Chondrocyte (in vitro differentiated cells): ENCODE data around the gene KREMEN1. TPM values are rescaled to one million over a fixed set of nuclear protein-coding genes. Genes with fewer than 3 reads are reported as not detected.

Experiments used
- DNase-seq: peaks from one replicate; pipeline ENCODE4 v3.0.0; 2021; ENCODE audit warnings: mixed read lengths, low spot score
- H3K27ac Mint-ChIP-seq: one replicate; pipeline ENCODE4 v1.8.0; 2021; ENCODE audit warnings: mild to moderate bottlenecking, moderate library complexity, mixed read lengths; ENCODE audit not compliant: unreplicated experiment
- H3K27me3 Mint-ChIP-seq: 2 replicates; pipeline ENCODE4 v1.8.0; 2021; ENCODE audit warnings: low read depth, mixed read lengths
- H3K36me3 Mint-ChIP-seq: 2 replicates; pipeline ENCODE4 v1.8.0; 2021; ENCODE audit warnings: low read depth, mixed read lengths
- H3K4me1 Mint-ChIP-seq: 2 replicates; pipeline ENCODE4 v1.8.0; 2021; ENCODE audit warnings: low read depth, mild to moderate bottlenecking, mixed read lengths
- H3K4me3 Mint-ChIP-seq: one replicate; pipeline ENCODE4 v1.8.0; 2021; ENCODE audit warnings: mild to moderate bottlenecking, moderate library complexity, mixed read lengths; ENCODE audit not compliant: unreplicated experiment
- H3K9me3 Mint-ChIP-seq: 2 replicates; pipeline ENCODE4 v1.8.0; 2021; ENCODE audit warnings: low read depth, mixed read lengths
- CTCF ChIP-seq: fragments of 200-600 bp; sonication (generic); IDR thresholded peaks from 2 replicates; pipeline ENCODE4 v1.5.0; 2021; ENCODE audit warnings: antibody characterized with exemption, mild to moderate bottlenecking, moderate library complexity
- total RNA-seq: library from RNA; stranded (reverse); gene quantifications from 3 replicates; pipeline ENCODE4 v1.2.1, GENCODE V29; 2021

KREMEN1 gene
- total RNA-seq, 1 donor from 2014 or later = 7.3 TPM

DNA sequence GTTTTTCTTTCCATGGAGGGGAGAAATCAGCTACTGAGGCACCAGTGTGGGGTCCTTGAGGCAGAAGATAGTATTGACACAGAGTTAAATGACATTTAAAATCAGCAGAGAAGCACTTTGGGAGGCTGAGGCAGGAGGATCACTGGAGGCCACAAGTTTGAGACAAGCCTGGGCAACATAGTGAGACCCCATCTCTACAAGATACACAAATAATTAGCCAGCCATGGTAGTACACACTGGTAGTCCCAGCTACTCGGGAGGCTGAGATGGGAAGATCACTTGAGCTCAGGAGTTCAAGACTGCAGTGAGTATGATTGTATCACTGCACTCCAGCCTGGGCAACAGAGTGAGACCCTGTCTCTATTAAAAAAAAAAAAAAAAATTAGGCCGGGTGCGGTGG lies 38.1 kb downstream of the KREMEN1 start:
- Mint-ChIP-seq H3K27me3 (no peaks in the 10 kb centered on the region), H3K4me1 (no peaks in the 10 kb centered on the region), H3K27ac (no peak overlapping the region), H3K4me3 (no peak overlapping the region), H3K9me3 (no peaks in the 10 kb centered on the region), H3K36me3 (no peaks in the 10 kb centered on the region)
- no peak for TF ChIP-seq CTCF
- no peak for DNase-seq

DNA sequence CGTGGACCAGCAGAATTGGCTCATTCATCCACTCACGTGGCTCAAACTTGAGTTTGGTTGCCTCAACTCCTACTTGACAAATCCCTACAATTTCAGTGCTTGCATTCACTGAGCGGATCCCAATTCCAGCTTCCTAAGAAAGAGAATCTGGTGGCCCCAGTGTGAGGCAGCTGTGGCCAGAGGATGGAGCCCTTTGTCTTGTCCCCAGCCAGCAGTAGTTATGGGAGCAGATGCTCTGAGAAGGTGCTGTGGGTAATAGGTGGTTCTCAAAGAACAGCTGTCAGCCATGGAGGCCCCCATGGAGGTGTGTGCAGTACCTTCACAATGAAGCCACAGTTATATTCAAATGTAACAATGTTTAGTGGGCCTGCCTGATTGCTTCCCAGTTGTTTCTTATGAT lies 39.3 kb downstream of the KREMEN1 start:
- Mint-ChIP-seq H3K9me3 (no peaks in the 10 kb centered on the region), H3K4me1 (no peaks in the 10 kb centered on the region), H3K36me3 (no peaks in the 10 kb centered on the region), H3K27me3 (no peaks in the 10 kb centered on the region), H3K27ac (no peak overlapping the region), H3K4me3 (no peak overlapping the region)
- no peak for DNase-seq
- TF ChIP-seq CTCF = no peak

DNA sequence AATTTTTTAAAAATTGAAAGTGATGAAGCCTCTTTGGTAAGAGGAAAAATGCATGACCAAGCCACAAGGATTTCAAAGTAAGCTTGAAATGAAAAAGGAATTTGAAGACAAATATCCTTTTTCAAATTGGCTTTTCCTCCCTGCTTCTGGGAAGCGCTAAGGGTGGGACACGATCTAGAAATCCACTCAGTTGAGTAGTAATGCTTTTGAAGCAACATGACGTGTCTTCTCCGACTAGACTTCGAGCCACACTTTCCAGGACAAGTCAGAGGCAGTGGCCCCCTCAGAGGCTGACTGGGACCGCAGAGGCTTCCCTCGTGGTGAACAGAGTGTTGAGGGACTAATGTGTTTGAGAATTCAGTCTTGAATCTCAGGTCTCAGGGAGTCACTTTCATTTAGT lies 39.8 kb downstream of the KREMEN1 start:
- no peak for DNase-seq
- TF ChIP-seq CTCF = no peak
- Mint-ChIP-seq H3K4me1 (no peaks in the 10 kb centered on the region), H3K36me3 (no peaks in the 10 kb centered on the region), H3K9me3 (no peaks in the 10 kb centered on the region), H3K27me3 (no peaks in the 10 kb centered on the region), H3K27ac (no peak overlapping the region), H3K4me3 (no peak overlapping the region)

- no peaks in the 10 kb centered on the region for H3K4me1 Mint-ChIP-seq
- no peak overlapping the region for H3K4me3 Mint-ChIP-seq
- H3K36me3 Mint-ChIP-seq = no peaks in the 10 kb centered on the region
- no peak for DNase-seq
- H3K27me3 Mint-ChIP-seq = no peaks in the 10 kb centered on the region
- H3K27ac Mint-ChIP-seq = no peak overlapping the region
- peaks cover 5% of the 10 kb centered on the region for H3K9me3 Mint-ChIP-seq
- no peak for TF ChIP-seq CTCF
Measured at GRCh38 chr22:29113319-29113718, 40.5 kb downstream of the KREMEN1 start.

- no peak for TF ChIP-seq CTCF
- Mint-ChIP-seq H3K4me3 (no peak overlapping the region), H3K4me1 (no peaks in the 10 kb centered on the region), H3K9me3 (peaks cover 5% of the 10 kb centered on the region), H3K27me3 (no peaks in the 10 kb centered on the region), H3K36me3 (no peaks in the 10 kb centered on the region), H3K27ac (no peak overlapping the region)
- DNase-seq = no peak
Measured at GRCh38 chr22:29114392-29114791, 41.6 kb downstream of the KREMEN1 start.
